OCI-LY7 (cell line): ENCODE results near the gene NUTM2F.
"Not testable (repeated sequence)": the region's sequence is repeated elsewhere in the genome, so short reads cannot be mapped to it uniquely, and the experiment has no call there.

Experiments
- CTCF ChIP-seq: fragments of 200-600 bp; sonication (generic); conservative IDR thresholded peaks from 2 replicates; pipeline ENCODE4 v1.5.1; 2014; ENCODE audit warnings: mild to moderate bottlenecking, antibody characterized with exemption, low read length, moderate library complexity, mixed read lengths
- EZH2phosphoT487 ChIP-seq: fragments of 200-600 bp; sonication (generic); IDR thresholded peaks from 2 replicates; pipeline ENCODE4 v1.6.1; 2018; ENCODE audit warnings: low read depth, borderline replicate concordance, mild to moderate bottlenecking, mixed run types, antibody characterized with exemption, low read length, moderate library complexity, mixed read lengths

GRCh38 chr9:94338723-94339122 is 10.3 kb upstream of the NUTM2F start:
- TF ChIP-seq CTCF, EZH2phosphoT487: not testable (repeated sequence)
